GM19372 (cell line): Measurements from ENCODE around the gene SAMSN1.
A peak's percentile ranks its signal among the peaks of the same experiment; 100 is the strongest.

Source experiments
- ATAC-seq: cut with Tn5 transposase; IDR thresholded peaks from one replicate; pipeline ENCODE4 v1.9.1; 2021; ENCODE audit warnings: mild to moderate bottlenecking, low read depth, moderate library complexity; ENCODE audit not compliant: unreplicated experiment

The SAMSN1 gene

GRCh38 chr21:14545906-14546480 lies at the start of gene SAMSN1:
SAMSN1 (minus strand) TSS chr21:14546315; CDS start chr21:14546261, 54 bp downstream.
- peak; percentile 85 for ATAC-seq

- no peak for ATAC-seq
These were observed 49.3 kb upstream of the SAMSN1 start for GRCh38 chr21:14595449-14595848.

GRCh38 chr21:14594967-14595366 lies 48.9 kb upstream of the SAMSN1 start:
- no peak for ATAC-seq

GRCh38 chr21:14593230-14593629 lies 47.1 kb upstream of the SAMSN1 start:
- ATAC-seq, result no peak

GRCh38 chr21:14592296-14593000 lies 46.3 kb upstream of the SAMSN1 start:
- ATAC-seq, result no peak

GRCh38 chr21:14591882-14592281 lies 45.8 kb upstream of the SAMSN1 start:
- no peak for ATAC-seq

- no peak for ATAC-seq
These were observed 45.3 kb upstream of the SAMSN1 start for GRCh38 chr21:14591377-14591776.

GRCh38 chr21:14589855-14590563 lies 43.9 kb upstream of the SAMSN1 start:
- peak; percentile 75 for ATAC-seq

- ATAC-seq, result no peak
These were observed 41.2 kb upstream of the SAMSN1 start for GRCh38 chr21:14587266-14587665.

- ATAC-seq, result no peak
These were observed 39.0 kb upstream of the SAMSN1 start for GRCh38 chr21:14585122-14585521.

GRCh38 chr21:14584357-14585095 lies 38.4 kb upstream of the SAMSN1 start:
- no peak for ATAC-seq

GRCh38 chr21:14583629-14584255 lies 37.6 kb upstream of the SAMSN1 start:
- no peak for ATAC-seq

- ATAC-seq, result no peak
These were observed 37.0 kb upstream of the SAMSN1 start for GRCh38 chr21:14582934-14583628.

GRCh38 chr21:14581902-14582457 lies 35.9 kb upstream of the SAMSN1 start:
- no peak for ATAC-seq

GRCh38 chr21:14573244-14573643 lies 27.1 kb upstream of the SAMSN1 start:
- ATAC-seq, result no peak

- ATAC-seq, result peak; percentile 54
These were observed 26.2 kb upstream of the SAMSN1 start for GRCh38 chr21:14572204-14572780.

GRCh38 chr21:14569868-14570267 lies 23.8 kb upstream of the SAMSN1 start:
- no peak for ATAC-seq

- no peak for ATAC-seq
These were observed 23.0 kb upstream of the SAMSN1 start for GRCh38 chr21:14569026-14569621.
